Memory B cell (primary cell): ENCODE measurements around the gene LAMC1.

Experiments
- ATAC-seq: fragments of 150-1000 bp; cut with Tn5 transposase; 2 replicates; pipeline ENCODE4 v1.10.0; 2021; ENCODE audit warnings: low read depth, mild to moderate bottlenecking, moderate library complexity
- DNase-seq, 2 donors: peaks; one replicate each; pipeline ENCODE4 v3.0.0; 2022; ENCODE audit warnings: low spot score in 2 of 2
- H3K27ac Mint-ChIP-seq: one replicate; pipeline ENCODE4 v1.8.0; 2022; ENCODE audit warnings: mild to moderate bottlenecking, moderate library complexity, mixed read lengths
- H3K27me3 Mint-ChIP-seq: one replicate; pipeline ENCODE4 v1.8.0; 2022; ENCODE audit warnings: mixed read lengths
- H3K36me3 Mint-ChIP-seq: one replicate; pipeline ENCODE4 v1.8.0; 2022; ENCODE audit warnings: mild to moderate bottlenecking, mixed read lengths
- H3K4me1 Mint-ChIP-seq: one replicate; pipeline ENCODE4 v1.8.0; 2022; ENCODE audit warnings: mixed read lengths
- H3K4me3 Mint-ChIP-seq: one replicate; pipeline ENCODE4 v1.8.0; 2022; ENCODE audit warnings: mild to moderate bottlenecking, moderate library complexity, mixed read lengths
- H3K9me3 Mint-ChIP-seq: one replicate; pipeline ENCODE4 v1.8.0; 2022; ENCODE audit warnings: mixed read lengths

LAMC1 gene

DNA sequence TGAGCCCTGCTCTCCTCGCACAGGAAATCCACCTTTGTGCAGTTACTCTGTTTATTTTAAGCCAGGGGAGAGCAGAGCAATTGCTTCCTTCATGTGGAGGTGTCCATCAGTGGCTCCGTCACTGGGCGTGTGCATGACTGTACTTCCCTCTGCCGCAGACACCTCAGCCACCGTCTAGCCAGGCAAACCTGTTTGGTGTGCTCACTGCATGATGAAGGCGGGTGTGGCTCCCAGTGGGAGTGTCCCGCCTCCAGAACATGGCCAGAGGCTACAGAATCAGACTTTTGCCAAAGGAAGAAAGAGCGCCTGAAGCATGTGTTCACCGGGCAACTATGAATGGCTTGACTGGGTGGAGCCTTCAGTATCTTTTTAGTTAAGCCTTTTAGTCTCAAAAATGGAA lies 136.7 kb downstream of the LAMC1 start:
- no peaks in the 10 kb centered on the region for H3K4me1 Mint-ChIP-seq
- H3K36me3 Mint-ChIP-seq: no peaks in the 10 kb centered on the region
- ATAC-seq (no peak), DNase-seq (no peak)
- H3K9me3 Mint-ChIP-seq: no peaks in the 10 kb centered on the region
- no peak overlapping the region for H3K27ac Mint-ChIP-seq
- H3K27me3 Mint-ChIP-seq: peaks cover 4% of the 10 kb centered on the region
- no peak overlapping the region for H3K4me3 Mint-ChIP-seq

DNA sequence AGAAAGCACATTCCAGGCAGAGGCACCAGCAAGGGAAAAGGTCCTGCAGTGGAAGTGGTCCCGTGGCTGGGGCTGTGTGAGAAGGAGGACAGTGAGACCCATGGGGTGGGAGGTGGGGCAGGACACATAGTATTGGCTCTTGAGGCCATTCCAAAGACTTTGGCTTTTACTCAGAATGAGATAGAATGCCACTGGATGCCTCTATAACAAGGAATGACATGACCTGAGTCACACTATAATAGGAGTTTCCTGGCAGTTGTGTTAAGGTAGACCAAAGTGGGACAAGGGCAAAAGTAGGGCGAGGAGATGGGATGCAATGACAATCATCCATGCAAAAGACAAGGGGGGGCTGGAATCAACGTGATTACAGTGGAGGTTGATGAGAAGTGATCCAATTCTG lies 138.2 kb downstream of the LAMC1 start:
- no peak for DNase-seq
- no peaks in the 10 kb centered on the region for H3K9me3 Mint-ChIP-seq
- H3K36me3 Mint-ChIP-seq: no peaks in the 10 kb centered on the region
- peaks cover 2% of the 10 kb centered on the region for H3K27me3 Mint-ChIP-seq
- no peak overlapping the region for H3K4me3 Mint-ChIP-seq
- H3K4me1 Mint-ChIP-seq: no peaks in the 10 kb centered on the region
- no peak for ATAC-seq
- no peak overlapping the region for H3K27ac Mint-ChIP-seq

DNA sequence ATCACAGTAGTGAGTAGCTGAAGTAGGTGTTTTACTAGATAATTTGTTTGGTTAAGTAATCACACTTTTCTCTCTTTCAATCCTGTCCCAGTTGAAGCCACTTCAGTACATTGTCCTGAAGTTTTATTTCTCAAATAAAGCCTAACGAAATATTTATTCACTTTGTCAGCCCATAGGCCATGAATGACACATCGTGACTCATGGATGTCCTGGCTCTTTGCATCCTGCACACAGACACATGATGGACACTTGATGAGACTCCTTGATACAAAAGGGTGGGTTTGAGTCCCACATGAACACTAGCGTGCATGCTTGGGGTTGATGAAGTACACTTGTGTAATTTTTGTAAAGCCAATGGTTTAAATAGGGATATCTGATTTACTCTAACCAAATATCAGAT lies 140.1 kb downstream of the LAMC1 start:
- ATAC-seq: no peak
- H3K27ac Mint-ChIP-seq: no peak overlapping the region

DNA sequence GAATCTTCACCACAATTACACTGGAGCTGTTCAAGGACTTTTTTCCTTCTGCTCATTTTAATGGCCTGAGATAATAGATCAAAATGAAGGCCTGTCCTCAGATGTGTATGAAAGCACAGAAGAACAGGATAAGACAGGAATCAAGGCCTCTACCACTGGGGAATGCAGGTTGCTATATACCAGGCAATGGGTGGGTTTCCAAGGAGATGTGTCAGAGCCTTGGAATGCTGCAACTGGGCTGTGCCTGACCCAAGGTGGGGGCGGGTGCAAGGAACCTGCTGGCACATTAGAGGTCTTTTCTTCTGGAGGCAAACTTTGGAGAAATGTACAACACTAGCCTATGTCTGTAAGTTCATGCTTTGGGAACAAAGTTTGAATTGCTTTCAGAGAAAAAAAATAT lies 141.1 kb downstream of the LAMC1 start:
- DNase-seq: no peak
- Mint-ChIP-seq H3K27me3 (peaks cover 4% of the 10 kb centered on the region), H3K4me3 (no peak overlapping the region), H3K36me3 (no peaks in the 10 kb centered on the region), H3K4me1 (no peaks in the 10 kb centered on the region), H3K27ac (no peak overlapping the region), H3K9me3 (no peaks in the 10 kb centered on the region)
- no peak for ATAC-seq

More for the DNA sequence above, 140.1 kb downstream of the LAMC1 start:
- Mint-ChIP-seq H3K9me3 (no peaks in the 10 kb centered on the region), H3K4me3 (no peak overlapping the region), H3K4me1 (no peaks in the 10 kb centered on the region), H3K27me3 (peaks cover 3% of the 10 kb centered on the region), H3K36me3 (no peaks in the 10 kb centered on the region)
- no peak for DNase-seq

DNA sequence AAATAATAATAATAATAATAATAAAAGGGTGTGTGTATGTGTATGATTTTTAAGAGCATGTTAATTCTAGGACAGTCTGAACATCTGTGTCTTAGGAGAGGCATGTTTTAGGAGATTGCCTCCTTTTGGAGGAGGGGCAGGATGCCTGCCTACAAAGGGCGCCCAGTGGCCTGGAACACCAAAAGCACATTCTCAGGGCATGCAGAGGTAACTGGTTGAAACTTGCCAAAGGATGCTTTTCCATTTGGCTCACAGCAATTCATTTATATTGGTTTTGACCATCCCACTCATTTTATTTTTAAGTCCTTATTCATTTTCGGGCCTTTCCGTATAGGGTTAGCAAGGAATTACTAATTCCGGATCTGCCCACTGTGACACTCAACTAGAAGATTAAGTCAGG lies 141.7 kb downstream of the LAMC1 start:
- peaks cover 4% of the 10 kb centered on the region for H3K27me3 Mint-ChIP-seq
- ATAC-seq (no peak), DNase-seq (no peak)
- H3K9me3 Mint-ChIP-seq: no peaks in the 10 kb centered on the region
- no peak overlapping the region for H3K27ac Mint-ChIP-seq
- no peak overlapping the region for H3K4me3 Mint-ChIP-seq
- no peaks in the 10 kb centered on the region for H3K36me3 Mint-ChIP-seq
- no peaks in the 10 kb centered on the region for H3K4me1 Mint-ChIP-seq

DNA sequence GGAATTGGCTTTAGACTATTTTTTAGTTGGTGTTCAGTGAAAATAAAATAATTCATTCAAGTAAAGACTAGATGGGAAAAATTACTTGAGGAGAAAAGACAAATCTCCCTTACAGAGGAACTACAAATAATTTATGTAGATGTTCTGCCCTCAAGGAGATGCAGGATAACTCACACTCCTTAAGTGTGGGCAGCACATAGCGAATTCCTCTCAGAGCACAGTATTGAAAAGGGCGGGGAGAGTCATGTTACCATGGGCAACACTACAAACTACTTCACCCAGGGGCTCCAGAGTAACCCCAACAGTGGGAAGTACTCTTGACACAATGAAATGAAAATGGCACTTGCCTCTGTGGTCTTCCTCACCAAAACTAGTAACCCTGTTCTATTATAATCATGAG lies 142.2 kb downstream of the LAMC1 start:
- Mint-ChIP-seq H3K27ac (no peak overlapping the region), H3K4me3 (no peak overlapping the region), H3K4me1 (no peaks in the 10 kb centered on the region), H3K36me3 (no peaks in the 10 kb centered on the region), H3K9me3 (no peaks in the 10 kb centered on the region), H3K27me3 (peaks cover 4% of the 10 kb centered on the region)
- no peak for DNase-seq
- no peak for ATAC-seq

DNA sequence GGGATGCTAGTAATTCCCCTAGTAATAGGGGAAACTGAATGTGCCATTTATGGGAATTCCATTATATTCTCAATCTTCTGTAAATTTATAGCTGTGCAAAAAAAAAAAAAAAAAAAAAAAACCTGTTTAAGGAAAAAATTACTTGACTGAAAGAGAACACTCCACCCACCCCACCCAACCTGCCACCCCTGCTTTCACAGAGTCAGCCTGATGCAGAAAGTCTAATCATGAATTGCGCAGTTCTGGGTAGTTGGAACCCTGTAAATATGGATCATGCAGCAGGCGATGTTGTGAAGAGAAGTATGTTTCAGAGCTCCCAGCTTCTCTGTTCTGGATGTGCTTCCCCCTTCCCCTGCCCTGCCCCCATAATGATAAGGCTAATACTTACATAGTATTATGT lies 143.2 kb downstream of the LAMC1 start:
- Mint-ChIP-seq H3K4me1 (no peaks in the 10 kb centered on the region), H3K27ac (no peak overlapping the region), H3K4me3 (no peak overlapping the region), H3K36me3 (no peaks in the 10 kb centered on the region), H3K27me3 (peaks cover 4% of the 10 kb centered on the region), H3K9me3 (no peaks in the 10 kb centered on the region)
- no peak for ATAC-seq
- DNase-seq: no peak

DNA sequence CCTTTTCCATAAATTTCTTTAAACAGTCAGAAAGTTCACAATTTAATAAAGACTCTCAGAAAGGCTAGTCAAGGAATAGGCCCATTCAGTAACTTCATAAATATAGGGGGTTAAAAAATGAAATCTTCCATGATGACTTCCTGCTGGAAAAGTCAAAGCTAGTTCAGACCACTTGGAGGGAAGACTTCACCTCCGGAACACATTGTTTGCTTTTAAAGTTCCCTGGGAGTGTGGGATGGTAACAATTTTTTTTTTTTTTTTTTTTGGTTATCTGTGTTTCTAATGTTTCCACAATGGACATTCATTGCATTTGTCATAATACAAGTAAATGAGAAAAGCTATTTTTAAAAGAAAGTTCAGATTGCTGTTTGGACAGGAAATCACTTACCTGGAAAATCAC lies 144.5 kb downstream of the LAMC1 start:
- Mint-ChIP-seq H3K4me1 (no peaks in the 10 kb centered on the region), H3K27ac (no peak overlapping the region), H3K9me3 (no peaks in the 10 kb centered on the region), H3K36me3 (no peaks in the 10 kb centered on the region), H3K4me3 (no peak overlapping the region), H3K27me3 (peaks cover 6% of the 10 kb centered on the region)
- DNase-seq (no peak), ATAC-seq (no peak)

DNA sequence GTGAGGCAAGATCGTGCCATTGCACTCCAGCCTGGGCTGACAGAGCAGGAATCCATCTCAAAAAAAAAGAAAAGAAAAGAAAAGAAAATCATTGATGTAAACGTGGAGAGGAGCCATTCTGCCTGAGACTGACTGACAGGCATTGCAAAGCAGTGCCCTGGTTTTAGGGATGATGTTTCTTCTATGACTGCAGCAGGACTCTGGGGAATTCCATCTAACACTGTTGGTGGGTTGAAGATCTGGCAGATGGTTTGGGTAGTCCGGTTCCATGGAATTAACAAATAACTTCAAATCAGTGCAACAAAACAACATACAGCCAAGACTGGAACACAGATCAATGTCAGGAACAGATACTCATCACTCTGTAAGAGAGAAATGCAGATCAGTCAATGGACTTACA lies 145.1 kb downstream of the LAMC1 start:
- Mint-ChIP-seq H3K4me1 (no peaks in the 10 kb centered on the region), H3K27me3 (peaks cover 6% of the 10 kb centered on the region), H3K4me3 (no peak overlapping the region), H3K27ac (no peak overlapping the region), H3K36me3 (no peaks in the 10 kb centered on the region), H3K9me3 (no peaks in the 10 kb centered on the region)
- ATAC-seq (no peak), DNase-seq (no peak)

DNA sequence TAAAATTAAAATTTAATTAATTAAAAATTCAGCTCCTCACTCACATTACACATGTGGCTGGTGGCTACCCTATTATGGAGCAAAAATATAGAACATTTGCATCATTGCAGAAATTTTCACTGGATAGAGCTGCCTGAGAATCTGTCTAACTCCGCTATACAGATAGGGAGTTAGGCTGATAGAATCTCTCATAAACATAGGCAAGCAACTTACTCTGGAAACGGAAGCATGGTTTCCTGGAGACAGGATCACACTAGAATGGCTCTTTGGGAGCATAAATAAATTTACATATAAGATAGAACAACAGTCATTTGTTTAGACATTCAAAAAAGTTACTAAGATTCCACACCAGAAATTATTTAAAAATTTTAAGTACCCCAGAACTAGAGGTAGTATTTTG lies 150.6 kb downstream of the LAMC1 start:
- ATAC-seq (no peak), DNase-seq (no peak)
- Mint-ChIP-seq H3K4me3 (no peak overlapping the region), H3K36me3 (peaks cover 2% of the 10 kb centered on the region), H3K4me1 (no peaks in the 10 kb centered on the region), H3K27me3 (peaks cover 5% of the 10 kb centered on the region), H3K27ac (no peak overlapping the region), H3K9me3 (peaks cover 3% of the 10 kb centered on the region)

DNA sequence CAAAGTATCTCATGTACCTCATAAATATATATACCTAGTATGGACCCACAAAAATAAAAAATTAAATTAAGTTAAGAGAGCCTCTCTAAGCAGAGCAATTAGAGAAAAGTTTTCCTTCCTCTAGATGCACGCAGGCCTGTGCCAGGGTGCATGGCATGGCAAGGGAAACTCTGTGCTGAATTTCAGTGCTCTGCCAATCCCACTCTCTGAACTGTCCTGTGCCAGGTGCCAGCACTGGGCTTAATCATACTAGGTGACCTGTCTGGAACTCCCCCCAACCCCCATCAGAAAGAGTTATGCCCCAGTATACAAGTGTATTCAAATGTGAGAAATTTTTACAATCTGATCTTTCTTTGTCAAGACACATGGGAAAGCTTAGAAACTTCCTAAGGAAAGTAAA lies 152.4 kb downstream of the LAMC1 start:
- H3K4me1 Mint-ChIP-seq: peaks cover 2% of the 10 kb centered on the region
- peaks cover 2% of the 10 kb centered on the region for H3K36me3 Mint-ChIP-seq
- H3K9me3 Mint-ChIP-seq: peaks cover 3% of the 10 kb centered on the region
- no peak overlapping the region for H3K27ac Mint-ChIP-seq
- ATAC-seq: no peak
- H3K4me3 Mint-ChIP-seq: no peak overlapping the region
- no peak for DNase-seq
- H3K27me3 Mint-ChIP-seq: peaks cover 5% of the 10 kb centered on the region

DNA sequence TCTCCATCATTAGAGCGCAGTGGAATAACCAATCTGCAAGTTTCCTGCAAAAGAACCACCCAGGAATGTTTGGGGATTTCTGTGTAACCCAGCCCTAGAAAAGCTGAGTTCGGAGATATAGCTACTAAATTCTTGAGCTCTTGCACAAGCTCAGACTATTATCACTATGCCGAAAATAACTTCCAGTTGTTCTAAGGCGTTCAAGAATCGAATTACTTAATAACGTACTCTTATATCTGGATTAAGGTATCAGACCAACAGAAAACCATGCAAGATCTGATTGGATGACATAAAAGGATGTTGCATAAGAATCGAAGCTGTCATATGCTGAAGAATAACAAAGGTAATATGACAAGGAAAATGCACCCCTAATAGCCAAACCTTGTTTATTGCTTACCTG lies 155.3 kb downstream of the LAMC1 start:
- Mint-ChIP-seq H3K27ac (no peak overlapping the region), H3K4me3 (no peak overlapping the region), H3K4me1 (peaks cover 5% of the 10 kb centered on the region), H3K9me3 (peaks cover 3% of the 10 kb centered on the region), H3K36me3 (peaks cover 2% of the 10 kb centered on the region), H3K27me3 (peaks cover 5% of the 10 kb centered on the region)
- no peak for ATAC-seq
- no peak for DNase-seq

DNA sequence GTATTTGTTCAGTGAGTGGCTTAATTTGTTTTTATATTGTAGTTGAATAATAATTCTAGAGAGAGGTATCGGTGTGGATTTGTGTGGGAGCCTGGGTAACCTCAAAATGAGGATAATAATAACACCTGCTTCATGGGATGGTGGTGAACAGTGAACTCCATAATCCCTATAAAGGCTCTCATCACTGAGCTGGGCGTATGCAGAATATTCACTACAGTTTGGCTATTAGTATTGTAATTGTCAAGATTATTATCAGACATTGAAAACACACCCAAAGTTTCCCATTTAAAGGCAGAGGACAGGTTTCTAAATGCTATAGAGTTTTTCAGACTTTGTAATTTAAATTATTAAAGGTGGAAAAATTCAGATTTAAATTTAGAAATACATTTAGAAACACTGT lies 155.8 kb downstream of the LAMC1 start:
- Mint-ChIP-seq H3K27me3 (peaks cover 5% of the 10 kb centered on the region), H3K4me1 (peaks cover 5% of the 10 kb centered on the region), H3K4me3 (no peak overlapping the region), H3K36me3 (peaks cover 2% of the 10 kb centered on the region), H3K27ac (no peak overlapping the region), H3K9me3 (peaks cover 3% of the 10 kb centered on the region)
- no peak for DNase-seq
- ATAC-seq: no peak

DNA sequence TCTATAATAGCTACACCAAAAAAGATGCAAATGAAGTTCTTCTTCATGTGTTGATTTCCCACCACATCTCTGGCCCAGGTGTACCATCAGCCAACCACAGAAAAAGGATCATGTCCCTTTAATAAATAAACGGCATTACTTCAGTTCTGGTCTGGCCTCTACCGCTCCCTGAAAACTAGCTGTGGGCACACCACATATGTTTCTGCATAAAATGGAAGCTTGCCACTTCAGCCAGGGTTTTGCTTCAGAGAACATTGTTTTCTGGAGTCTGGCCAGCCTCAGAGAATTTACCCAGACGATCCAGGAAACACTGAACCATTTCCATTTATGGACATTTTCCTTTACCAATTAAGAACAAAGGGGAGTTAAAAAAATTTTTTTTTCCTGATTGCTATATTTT lies 157.0 kb downstream of the LAMC1 start:
- Mint-ChIP-seq H3K4me1 (peaks cover 5% of the 10 kb centered on the region), H3K36me3 (no peaks in the 10 kb centered on the region), H3K9me3 (no peaks in the 10 kb centered on the region), H3K27me3 (peaks cover 2% of the 10 kb centered on the region), H3K27ac (peak overlapping the region; percentile 75), H3K4me3 (no peak overlapping the region)
- no peak for DNase-seq
- ATAC-seq: peak; percentile 48

DNA sequence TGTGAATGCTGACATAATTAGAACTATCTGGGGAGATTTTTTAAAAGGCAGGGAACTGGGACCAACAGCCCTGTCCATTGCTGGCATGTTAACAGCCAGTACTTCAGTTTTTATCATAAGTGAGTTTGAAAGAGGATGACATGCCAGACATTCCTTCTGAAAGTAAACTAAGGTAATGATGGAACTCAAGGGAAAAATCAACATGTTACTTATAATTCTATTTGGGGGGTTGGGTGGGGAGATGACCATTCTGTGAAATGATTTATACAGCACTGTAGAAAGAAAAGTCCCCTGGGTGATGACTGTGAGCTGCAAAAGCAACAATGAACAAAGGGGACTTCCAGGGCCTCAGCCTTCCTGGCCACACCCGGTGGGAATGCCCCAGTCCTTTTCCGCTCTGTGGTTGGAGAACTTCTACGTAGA lies 157.4 kb downstream of the LAMC1 start:
- peak; percentile 92 for ATAC-seq
- no peak overlapping the region for H3K4me3 Mint-ChIP-seq
- no peaks in the 10 kb centered on the region for H3K36me3 Mint-ChIP-seq
- H3K27ac Mint-ChIP-seq: peak overlapping the region; percentile 75
- H3K27me3 Mint-ChIP-seq: peaks cover 2% of the 10 kb centered on the region
- H3K4me1 Mint-ChIP-seq: peaks cover 5% of the 10 kb centered on the region
- DNase-seq: peak in 1 of 2 donors; percentile 26
- no peaks in the 10 kb centered on the region for H3K9me3 Mint-ChIP-seq
